Parathyroid adenoma (tissue), 2 donors: ENCODE data around the gene CD6.

Source experiments
- H2AFZ ChIP-seq: fragments of 300-600 bp; sonication (generic); one replicate; pipeline ENCODE4 v1.7.0; 2017; ENCODE audit warnings: antibody characterized with exemption, mild to moderate bottlenecking
- H3K27ac ChIP-seq: fragments of 300-600 bp; sonication (generic); one replicate; pipeline ENCODE4 v1.7.0; 2017
- H3K27me3 ChIP-seq: fragments of 300-600 bp; sonication (generic); one replicate; pipeline ENCODE4 v1.7.0; 2017; ENCODE audit warnings: low read length; ENCODE audit not compliant: control insufficient read depth, insufficient read depth
- H3K36me3 ChIP-seq: fragments of 300-600 bp; sonication (generic); one replicate; pipeline ENCODE4 v1.7.0; 2017; ENCODE audit warnings: low read length; ENCODE audit not compliant: control insufficient read depth, insufficient read depth
- H3K4me1 ChIP-seq: fragments of 300-600 bp; sonication (generic); one replicate; pipeline ENCODE4 v1.7.0; 2017; ENCODE audit warnings: control low read depth
- H3K4me2 ChIP-seq: fragments of 300-600 bp; sonication (generic); one replicate; pipeline ENCODE4 v1.7.0; 2017; ENCODE audit warnings: low read length
- H3K4me3 ChIP-seq: fragments of 300-600 bp; sonication (generic); one replicate; pipeline ENCODE4 v1.7.0; 2017; ENCODE audit warnings: low read depth, low read length
- H3K79me2 ChIP-seq: fragments of 300-600 bp; sonication (generic); one replicate; pipeline ENCODE4 v1.7.0; 2017; ENCODE audit warnings: control low read depth
- H3K9ac ChIP-seq: fragments of 300-600 bp; sonication (generic); one replicate; pipeline ENCODE4 v1.7.0; 2017; ENCODE audit warnings: mild to moderate bottlenecking
- H3K9me3 ChIP-seq: fragments of 300-600 bp; sonication (generic); one replicate; pipeline ENCODE4 v1.7.0; 2017; ENCODE audit warnings: low read length; ENCODE audit not compliant: control insufficient read depth
- CTCF ChIP-seq: fragments of 300-600 bp; sonication (generic); IDR thresholded peaks from one replicate; pipeline ENCODE4 v1.7.0; 2017; ENCODE audit warnings: antibody characterized with exemption, mild to moderate bottlenecking
- donor health status: primary hyperparathyroidism.

Gene CD6

GRCh38 chr11:61008971-61009370, 37.5 kb downstream of the CD6 start:
- Histone ChIP-seq H3K4me2 (no peak overlapping the region), H3K27ac (no peak overlapping the region), H3K36me3 (no peaks in the 10 kb centered on the region), H3K27me3 (no peaks in the 10 kb centered on the region), H2AFZ (no peak overlapping the region), H3K9ac (no peak overlapping the region), H3K4me1 (no peaks in the 10 kb centered on the region), H3K79me2 (no peaks in the 10 kb centered on the region), H3K9me3 (no peaks in the 10 kb centered on the region), H3K4me3 (no peak overlapping the region)
- no peak for TF ChIP-seq CTCF

- Histone ChIP-seq H3K79me2 (no peaks in the 10 kb centered on the region), H2AFZ (no peak overlapping the region), H3K36me3 (no peaks in the 10 kb centered on the region), H3K4me3 (no peak overlapping the region), H3K27ac (no peak overlapping the region), H3K9ac (no peak overlapping the region), H3K27me3 (no peaks in the 10 kb centered on the region), H3K4me1 (no peaks in the 10 kb centered on the region), H3K4me2 (no peak overlapping the region), H3K9me3 (no peaks in the 10 kb centered on the region)
- no peak for TF ChIP-seq CTCF
Observed at GRCh38 chr11:61009392-61010275, 38.2 kb downstream of the CD6 start.

GRCh38 chr11:61010466-61011228, 39.2 kb downstream of the CD6 start:
- no peak overlapping the region for H2AFZ ChIP-seq
- H3K4me3 ChIP-seq, result no peak overlapping the region
- H3K27ac ChIP-seq, result no peak overlapping the region
- H3K4me2 ChIP-seq, result no peak overlapping the region
- no peaks in the 10 kb centered on the region for H3K36me3 ChIP-seq
- H3K27me3 ChIP-seq, result no peaks in the 10 kb centered on the region
- H3K4me1 ChIP-seq, result no peaks in the 10 kb centered on the region
- H3K9ac ChIP-seq, result no peak overlapping the region
- H3K9me3 ChIP-seq, result no peaks in the 10 kb centered on the region
- no peaks in the 10 kb centered on the region for H3K79me2 ChIP-seq
- TF ChIP-seq CTCF, result no peak

- no peaks in the 10 kb centered on the region for H3K27me3 ChIP-seq
- no peak overlapping the region for H3K4me3 ChIP-seq
- H3K9ac ChIP-seq, result no peak overlapping the region
- H3K36me3 ChIP-seq, result no peaks in the 10 kb centered on the region
- H2AFZ ChIP-seq, result no peak overlapping the region
- H3K27ac ChIP-seq, result no peak overlapping the region
- no peaks in the 10 kb centered on the region for H3K4me1 ChIP-seq
- TF ChIP-seq CTCF, result no peak
- no peak overlapping the region for H3K4me2 ChIP-seq
- H3K79me2 ChIP-seq, result no peaks in the 10 kb centered on the region
- no peaks in the 10 kb centered on the region for H3K9me3 ChIP-seq
Observed at GRCh38 chr11:61011229-61011870, 39.9 kb downstream of the CD6 start.
